Chondrocyte (in vitro differentiated cells): ENCODE measurements around the gene MAD1L1. TPM values are rescaled to one million over a fixed set of nuclear protein-coding genes. Genes with fewer than 3 reads are reported as not detected.

Experiments used
- DNase-seq: peaks from one replicate; pipeline ENCODE4 v3.0.0; 2021; ENCODE audit warnings: mixed read lengths, low spot score
- H3K27ac Mint-ChIP-seq: one replicate; pipeline ENCODE4 v1.8.0; 2021; ENCODE audit warnings: mild to moderate bottlenecking, moderate library complexity, mixed read lengths; ENCODE audit not compliant: unreplicated experiment
- H3K27me3 Mint-ChIP-seq: 2 replicates; pipeline ENCODE4 v1.8.0; 2021; ENCODE audit warnings: low read depth, mixed read lengths
- H3K36me3 Mint-ChIP-seq: 2 replicates; pipeline ENCODE4 v1.8.0; 2021; ENCODE audit warnings: low read depth, mixed read lengths
- H3K4me1 Mint-ChIP-seq: 2 replicates; pipeline ENCODE4 v1.8.0; 2021; ENCODE audit warnings: low read depth, mild to moderate bottlenecking, mixed read lengths
- H3K4me3 Mint-ChIP-seq: one replicate; pipeline ENCODE4 v1.8.0; 2021; ENCODE audit warnings: mild to moderate bottlenecking, moderate library complexity, mixed read lengths; ENCODE audit not compliant: unreplicated experiment
- H3K9me3 Mint-ChIP-seq: 2 replicates; pipeline ENCODE4 v1.8.0; 2021; ENCODE audit warnings: low read depth, mixed read lengths
- total RNA-seq: library from RNA; stranded (reverse); gene quantifications from 3 replicates; pipeline ENCODE4 v1.2.1, GENCODE V29; 2021
- TF ChIP-seq, protein P1 (sequence below): fragments of 200-600 bp; sonication (generic); IDR thresholded peaks from 2 replicates; pipeline ENCODE4 v1.5.0; 2021; ENCODE audit warnings: antibody characterized with exemption, mild to moderate bottlenecking, moderate library complexity

Gene MAD1L1
- total RNA-seq, 1 donor from 2014 or later, result 22.7 TPM

DNA sequence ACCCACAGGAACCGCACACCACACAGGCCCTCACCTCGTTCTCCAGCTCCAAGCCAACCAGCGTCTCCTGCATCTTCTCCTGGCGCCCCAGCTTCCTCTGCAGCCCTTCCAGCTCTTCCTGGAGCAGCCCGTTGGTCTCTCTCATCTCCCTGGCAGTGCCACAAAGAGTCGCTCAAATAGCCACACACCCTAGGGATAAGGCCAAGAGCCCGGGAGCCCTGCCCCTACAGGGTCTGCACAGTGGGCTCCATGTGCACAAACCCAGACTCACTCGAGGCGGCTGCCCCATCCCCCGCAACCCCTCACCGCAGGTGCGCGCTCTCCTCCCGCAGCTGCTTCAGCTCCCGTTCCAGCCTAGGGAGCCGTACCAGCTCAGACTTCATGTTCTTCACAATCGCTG is 16.9 kb downstream of the MAD1L1 start:
- DNase-seq, result no peak
- Mint-ChIP-seq H3K27ac (no peak overlapping the region), H3K4me3 (no peak overlapping the region), H3K4me1 (no peaks in the 10 kb centered on the region), H3K36me3 (peaks cover 44% of the 10 kb centered on the region), H3K9me3 (no peaks in the 10 kb centered on the region), H3K27me3 (no peaks in the 10 kb centered on the region)
- TF ChIP-seq, protein P1, sequence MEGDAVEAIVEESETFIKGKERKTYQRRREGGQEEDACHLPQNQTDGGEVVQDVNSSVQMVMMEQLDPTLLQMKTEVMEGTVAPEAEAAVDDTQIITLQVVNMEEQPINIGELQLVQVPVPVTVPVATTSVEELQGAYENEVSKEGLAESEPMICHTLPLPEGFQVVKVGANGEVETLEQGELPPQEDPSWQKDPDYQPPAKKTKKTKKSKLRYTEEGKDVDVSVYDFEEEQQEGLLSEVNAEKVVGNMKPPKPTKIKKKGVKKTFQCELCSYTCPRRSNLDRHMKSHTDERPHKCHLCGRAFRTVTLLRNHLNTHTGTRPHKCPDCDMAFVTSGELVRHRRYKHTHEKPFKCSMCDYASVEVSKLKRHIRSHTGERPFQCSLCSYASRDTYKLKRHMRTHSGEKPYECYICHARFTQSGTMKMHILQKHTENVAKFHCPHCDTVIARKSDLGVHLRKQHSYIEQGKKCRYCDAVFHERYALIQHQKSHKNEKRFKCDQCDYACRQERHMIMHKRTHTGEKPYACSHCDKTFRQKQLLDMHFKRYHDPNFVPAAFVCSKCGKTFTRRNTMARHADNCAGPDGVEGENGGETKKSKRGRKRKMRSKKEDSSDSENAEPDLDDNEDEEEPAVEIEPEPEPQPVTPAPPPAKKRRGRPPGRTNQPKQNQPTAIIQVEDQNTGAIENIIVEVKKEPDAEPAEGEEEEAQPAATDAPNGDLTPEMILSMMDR, result no peak

DNA sequence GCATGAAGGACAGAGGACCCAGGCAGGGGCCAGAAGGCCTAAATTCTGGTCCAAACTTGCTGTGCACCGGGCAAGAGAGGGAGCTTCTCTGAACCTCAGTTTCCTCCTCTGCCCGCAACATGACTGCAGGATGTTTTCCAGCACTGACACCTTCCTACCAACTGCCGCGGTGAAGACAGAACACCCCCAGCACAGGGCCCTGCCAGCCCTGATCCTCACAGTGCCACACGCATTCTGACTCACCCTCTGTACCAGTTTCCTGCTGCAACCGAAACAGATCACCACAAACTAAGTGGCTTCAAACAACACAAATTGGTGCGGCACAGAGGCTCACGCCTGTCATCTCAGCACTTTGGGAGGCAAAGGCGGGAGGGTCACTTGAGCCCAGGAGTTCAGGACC is 18.1 kb downstream of the MAD1L1 start:
- H3K4me3 Mint-ChIP-seq, result no peak overlapping the region
- TF ChIP-seq, protein P1, result no peak
- no peaks in the 10 kb centered on the region for H3K4me1 Mint-ChIP-seq
- no peaks in the 10 kb centered on the region for H3K9me3 Mint-ChIP-seq
- H3K27ac Mint-ChIP-seq, result no peak overlapping the region
- H3K36me3 Mint-ChIP-seq, result peaks cover 44% of the 10 kb centered on the region
- DNase-seq, result no peak
- H3K27me3 Mint-ChIP-seq, result no peaks in the 10 kb centered on the region

DNA sequence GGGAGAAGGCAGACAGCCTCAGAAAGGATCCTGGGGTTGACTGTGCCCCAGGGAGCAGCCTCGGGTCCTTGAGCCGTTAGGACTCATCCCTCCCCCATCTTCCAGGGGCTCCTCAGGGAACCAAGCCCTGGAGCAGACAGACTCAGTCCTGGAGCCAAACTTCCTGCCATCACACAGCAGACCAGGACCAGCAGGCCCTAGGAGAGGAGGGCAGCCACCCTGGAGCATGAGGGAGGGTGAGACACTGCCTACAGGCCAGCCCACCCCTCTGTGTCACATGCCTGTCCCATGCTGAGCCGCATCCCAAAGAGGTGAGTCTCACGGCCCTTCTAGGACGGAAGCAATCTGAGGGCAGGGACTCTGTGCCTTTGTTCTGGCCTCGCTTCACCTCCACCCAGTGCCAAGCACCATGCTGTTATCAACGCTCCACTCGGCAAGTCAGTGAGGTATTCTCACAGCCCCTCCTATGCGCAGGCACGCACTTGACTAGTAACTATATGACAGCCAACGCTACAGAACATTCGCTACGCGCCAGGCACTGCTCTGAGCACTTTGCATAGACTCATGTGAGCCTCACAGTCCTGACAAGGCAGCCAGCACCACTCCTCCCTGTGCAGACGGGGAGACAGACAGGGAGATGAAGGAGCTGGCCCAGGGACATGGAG is 19.1 kb downstream of the MAD1L1 start:
- peaks cover 47% of the 10 kb centered on the region for H3K36me3 Mint-ChIP-seq
- H3K27me3 Mint-ChIP-seq, result no peaks in the 10 kb centered on the region
- peak; percentile 62 for DNase-seq
- TF ChIP-seq, protein P1, result no peak
- H3K4me1 Mint-ChIP-seq, result no peaks in the 10 kb centered on the region
- H3K27ac Mint-ChIP-seq, result no peak overlapping the region
- no peaks in the 10 kb centered on the region for H3K9me3 Mint-ChIP-seq
- no peak overlapping the region for H3K4me3 Mint-ChIP-seq

DNA sequence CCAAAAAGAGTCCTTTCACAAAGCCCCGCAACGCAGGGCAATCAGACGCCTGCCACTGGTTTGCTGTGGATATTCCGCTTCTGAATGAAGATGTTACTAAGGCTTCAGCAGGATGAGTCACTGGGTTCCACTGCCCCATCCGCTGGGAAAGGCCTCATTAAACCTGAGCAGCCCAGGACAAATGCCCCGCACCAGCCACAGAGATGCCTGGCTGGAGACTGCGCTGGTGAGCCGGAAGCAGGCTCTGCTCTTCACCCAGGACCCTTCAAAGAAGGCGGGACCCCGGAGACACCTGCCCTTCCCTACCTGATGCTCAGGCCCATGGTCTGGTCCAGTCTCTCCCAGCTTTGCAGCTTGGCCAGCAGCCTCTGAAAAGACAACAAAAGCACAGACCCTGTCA is 19.8 kb downstream of the MAD1L1 start:
- Mint-ChIP-seq H3K4me1 (no peaks in the 10 kb centered on the region), H3K27me3 (no peaks in the 10 kb centered on the region), H3K9me3 (no peaks in the 10 kb centered on the region), H3K36me3 (peaks cover 48% of the 10 kb centered on the region), H3K27ac (no peak overlapping the region), H3K4me3 (no peak overlapping the region)
- DNase-seq, result peak; percentile 74
- TF ChIP-seq, protein P1, result no peak

DNA sequence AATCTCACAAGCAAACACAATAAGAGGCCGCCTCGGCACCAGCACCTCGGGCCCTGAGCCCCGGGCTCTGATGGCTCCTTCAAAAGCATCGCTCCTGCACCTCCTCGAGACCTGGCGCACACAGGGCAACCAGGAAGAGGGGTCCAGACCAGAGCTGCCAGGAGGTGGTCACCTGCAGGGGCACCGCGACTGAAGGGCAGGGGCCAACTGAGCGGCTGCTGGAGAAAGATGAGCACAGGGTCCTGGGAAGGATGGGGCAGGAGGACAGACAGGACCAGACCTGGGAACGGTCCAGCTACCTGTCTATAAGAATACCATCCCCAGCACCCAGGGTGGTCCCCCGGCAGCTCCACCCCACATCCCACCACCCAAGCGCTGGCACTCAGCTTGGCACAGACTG is 20.8 kb downstream of the MAD1L1 start:
- TF ChIP-seq, protein P1, result no peak
- Mint-ChIP-seq H3K27ac (no peak overlapping the region), H3K4me1 (no peaks in the 10 kb centered on the region), H3K9me3 (no peaks in the 10 kb centered on the region), H3K36me3 (peaks cover 50% of the 10 kb centered on the region), H3K27me3 (no peaks in the 10 kb centered on the region), H3K4me3 (no peak overlapping the region)
- peak; percentile 89 for DNase-seq
